Ishikawa (cell line): ENCODE measurements around the gene MT1M.

Experiments used
- CEBPB ChIP-seq: IDR thresholded peaks from 2 replicates; pipeline ENCODE4 v1.6.1; 2012
- EP300 ChIP-seq: IDR thresholded peaks from 2 replicates; pipeline ENCODE4 v1.6.1; 2012; ENCODE audit warnings: borderline replicate concordance
- FOXM1 ChIP-seq: IDR thresholded peaks from 2 replicates; pipeline ENCODE4 v1.6.1; 2012; ENCODE audit warnings: low read depth, borderline replicate concordance
- RAD21 ChIP-seq: IDR thresholded peaks from 2 replicates; pipeline ENCODE4 v1.6.1; 2012; ENCODE audit warnings: low read depth
- REST ChIP-seq: IDR thresholded peaks from 2 replicates; pipeline ENCODE4 v1.6.1; 2012; ENCODE audit warnings: low read depth, mild to moderate bottlenecking
- TEAD4 ChIP-seq: IDR thresholded peaks from 2 replicates; pipeline ENCODE4 v1.6.1; 2012
- YY1 ChIP-seq: IDR thresholded peaks from 2 replicates; pipeline ENCODE4 v1.6.1; 2012; ENCODE audit warnings: low read depth
- TF ChIP-seq, protein P1 (sequence below): IDR thresholded peaks from 2 replicates; pipeline ENCODE4 v1.6.1; 2012

GRCh38 chr16:56657555-56658326 is 25.3 kb downstream of the MT1M start, which contains the start of gene MT1F:
- TF ChIP-seq TEAD4 (0 out of 2 replicates have a peak, but pooled peaks have one; percentile 2), REST (no peak), EP300 (no peak), RAD21 (peak; percentile 27), CEBPB (peak; percentile 79), YY1 (no peak), FOXM1 (no peak)
- TF ChIP-seq, protein P1, sequence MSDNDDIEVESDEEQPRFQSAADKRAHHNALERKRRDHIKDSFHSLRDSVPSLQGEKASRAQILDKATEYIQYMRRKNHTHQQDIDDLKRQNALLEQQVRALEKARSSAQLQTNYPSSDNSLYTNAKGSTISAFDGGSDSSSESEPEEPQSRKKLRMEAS, result no peak; the same call in 1 of the 2 replicates
